Activated T-helper 1 cell treated with anti-CD3 and anti-CD28 coated beads, Interleukin-12 subunit alpha, Interleukin-12 subunit beta, Interleukin-2, Interleukin-4 antibody, amounts not matched to agents 30 ng/mL and 10 ng/mL and 1 ng/mL, durations not matched to agents 14 hours and 24 hours and 36 hours (primary cell): Measurements from ENCODE around the gene SMYD3. TPM values are rescaled to one million over a fixed set of nuclear protein-coding genes. Genes with fewer than 3 reads are reported as not detected.

Experiments used
- DNase-seq: peaks from one replicate; pipeline ENCODE4 v3.0.0; 2021; ENCODE audit warnings: low spot score
- H3K27ac Mint-ChIP-seq: one replicate; pipeline ENCODE4 v1.8.0; 2021; ENCODE audit warnings: mild to moderate bottlenecking, mixed read lengths
- H3K27me3 Mint-ChIP-seq: one replicate; pipeline ENCODE4 v1.8.0; 2022; ENCODE audit warnings: mild to moderate bottlenecking, moderate library complexity, mixed read lengths; ENCODE audit not compliant: insufficient read depth
- H3K36me3 Mint-ChIP-seq: one replicate; pipeline ENCODE4 v1.8.0; 2021; ENCODE audit warnings: low read depth, mixed read lengths
- H3K4me1 Mint-ChIP-seq: one replicate; pipeline ENCODE4 v1.8.0; 2021; ENCODE audit warnings: low read depth, mixed read lengths
- H3K4me3 Mint-ChIP-seq: one replicate; pipeline ENCODE4 v1.8.0; 2021; ENCODE audit warnings: mild to moderate bottlenecking, moderate library complexity, mixed read lengths
- H3K9me3 Mint-ChIP-seq: one replicate; pipeline ENCODE4 v1.8.0; 2021; ENCODE audit warnings: mixed read lengths
- intact Hi-C: fragments of 100-400 bp; cut with micrococcal nuclease; formaldehyde crosslinking; loops from one replicate; pipeline ENCODE4 v1.15.1; 2024
- total RNA-seq: library from RNA; stranded (reverse); gene quantifications from 2 replicates; pipeline ENCODE4 v1.2.3, GENCODE V29; 2022

Gene SMYD3
- total RNA-seq, 1 donor from 2014 or later = 21.7 TPM

DNA sequence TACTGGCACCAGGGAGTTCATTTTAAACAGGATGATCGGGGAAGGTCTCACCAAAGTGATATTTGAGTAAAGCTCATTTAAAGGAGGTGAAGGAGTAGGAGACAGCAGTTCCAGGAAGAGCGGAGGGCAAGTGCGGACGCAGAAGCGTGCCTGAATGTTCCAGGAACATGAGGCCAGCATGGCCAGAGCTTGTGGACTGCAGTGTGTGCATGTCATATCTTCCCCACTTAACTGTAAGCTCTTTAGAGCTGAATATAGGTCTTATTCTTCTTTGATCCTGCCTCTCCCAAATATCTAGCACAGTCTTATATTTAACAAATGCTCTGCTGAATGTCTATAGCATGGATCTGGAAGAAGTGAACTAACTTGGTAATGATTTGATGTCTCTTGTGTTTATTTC lies 639.3 kb downstream of the SMYD3 start:
- DNase-seq = no peak
- Mint-ChIP-seq H3K27ac (no peak overlapping the region), H3K4me1 (no peaks in the 10 kb centered on the region), H3K9me3 (no peaks in the 10 kb centered on the region), H3K36me3 (no peaks in the 10 kb centered on the region), H3K4me3 (no peak overlapping the region), H3K27me3 (no peaks in the 10 kb centered on the region)
- intact Hi-C loops = no loop called here

DNA sequence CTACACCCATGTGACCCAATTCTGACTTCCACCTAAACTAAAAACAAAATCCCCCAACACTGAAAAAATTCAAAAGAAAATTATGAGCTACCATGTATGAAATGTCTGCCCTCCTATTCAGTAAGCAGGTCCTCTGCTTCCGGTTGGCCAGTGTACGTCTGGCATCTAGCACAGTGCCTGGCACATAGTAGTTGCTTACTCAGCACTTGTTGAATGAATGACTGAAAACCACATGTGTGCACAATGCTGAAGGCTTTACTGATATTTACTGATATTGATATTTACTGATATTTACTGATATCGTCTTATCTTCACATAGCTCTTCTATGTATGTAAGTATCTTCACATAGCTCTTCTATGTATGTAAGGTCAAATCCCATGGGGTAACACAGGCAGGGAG lies 642.2 kb downstream of the SMYD3 start:
- no peaks in the 10 kb centered on the region for H3K36me3 Mint-ChIP-seq
- H3K4me1 Mint-ChIP-seq = no peaks in the 10 kb centered on the region
- H3K9me3 Mint-ChIP-seq = no peaks in the 10 kb centered on the region
- no peak overlapping the region for H3K4me3 Mint-ChIP-seq
- H3K27me3 Mint-ChIP-seq = no peaks in the 10 kb centered on the region
- no peak overlapping the region for H3K27ac Mint-ChIP-seq
- no peak for DNase-seq
- intact Hi-C loops = no loop called here

GRCh38 chr1:245863566-245864184 lies 643.4 kb downstream of the SMYD3 start:
- intact Hi-C loops = no loop called here
- H3K36me3 Mint-ChIP-seq = no peaks in the 10 kb centered on the region
- no peak overlapping the region for H3K27ac Mint-ChIP-seq
- no peak for DNase-seq
- no peaks in the 10 kb centered on the region for H3K27me3 Mint-ChIP-seq
- H3K4me3 Mint-ChIP-seq = no peak overlapping the region
- no peaks in the 10 kb centered on the region for H3K9me3 Mint-ChIP-seq
- no peaks in the 10 kb centered on the region for H3K4me1 Mint-ChIP-seq

DNA sequence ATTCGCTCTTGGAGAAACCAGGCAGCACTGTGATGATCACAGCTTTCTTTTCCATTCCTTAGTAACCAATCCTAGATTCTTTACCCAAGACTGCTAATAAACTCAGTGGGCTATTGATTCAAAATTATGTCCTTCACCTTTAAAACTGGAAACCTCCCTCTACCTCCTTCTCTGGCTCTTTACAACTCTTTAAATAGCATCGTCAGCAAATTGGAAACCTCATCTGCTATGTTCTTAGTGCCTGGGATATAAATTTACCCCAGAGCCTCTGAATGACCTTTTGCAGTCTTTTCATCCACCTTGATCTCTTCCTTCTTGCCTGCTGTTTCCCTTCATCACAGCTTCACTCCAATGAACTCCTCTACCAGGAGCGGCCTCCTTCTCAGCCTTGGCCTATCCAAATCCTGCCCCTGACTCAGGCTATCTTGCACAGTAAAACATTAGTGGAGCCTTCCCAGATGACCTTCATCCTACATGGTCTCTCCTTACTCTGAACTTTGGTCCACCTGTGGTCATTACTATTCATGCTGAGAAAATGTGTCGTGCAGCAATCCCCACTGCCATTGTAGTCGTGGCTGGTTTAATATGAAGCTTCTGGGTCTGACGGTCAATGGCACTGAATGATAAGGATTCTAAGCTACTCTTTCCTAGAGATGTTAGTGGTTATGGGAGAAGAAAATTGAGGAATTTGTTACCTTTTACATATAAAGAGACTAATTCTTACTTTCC lies 644.1 kb downstream of the SMYD3 start:
- no peaks in the 10 kb centered on the region for H3K9me3 Mint-ChIP-seq
- no peak overlapping the region for H3K4me3 Mint-ChIP-seq
- no peaks in the 10 kb centered on the region for H3K4me1 Mint-ChIP-seq
- intact Hi-C loops = no loop called here
- no peak for DNase-seq
- no peak overlapping the region for H3K27ac Mint-ChIP-seq
- no peaks in the 10 kb centered on the region for H3K27me3 Mint-ChIP-seq
- no peaks in the 10 kb centered on the region for H3K36me3 Mint-ChIP-seq

GRCh38 chr1:245860657-245861544 lies 646.2 kb downstream of the SMYD3 start:
- no peaks in the 10 kb centered on the region for H3K4me1 Mint-ChIP-seq
- DNase-seq = no peak
- no peaks in the 10 kb centered on the region for H3K27me3 Mint-ChIP-seq
- intact Hi-C loops = no loop called here
- H3K4me3 Mint-ChIP-seq = no peak overlapping the region
- no peaks in the 10 kb centered on the region for H3K36me3 Mint-ChIP-seq
- H3K9me3 Mint-ChIP-seq = no peaks in the 10 kb centered on the region
- H3K27ac Mint-ChIP-seq = no peak overlapping the region

- intact Hi-C loops = loop anchor here (1.0 kb wide), 1 partner anchor 144 kb away; no protein-coding TSS in a partner anchor
- H3K27me3 Mint-ChIP-seq = no peaks in the 10 kb centered on the region
- H3K27ac Mint-ChIP-seq = no peak overlapping the region
- no peak overlapping the region for H3K4me3 Mint-ChIP-seq
- no peaks in the 10 kb centered on the region for H3K36me3 Mint-ChIP-seq
- no peak for DNase-seq
- H3K4me1 Mint-ChIP-seq = no peaks in the 10 kb centered on the region
- no peaks in the 10 kb centered on the region for H3K9me3 Mint-ChIP-seq
Measured at GRCh38 chr1:245859493-245860114, 647.5 kb downstream of the SMYD3 start.

- Mint-ChIP-seq H3K4me3 (no peak overlapping the region), H3K4me1 (no peaks in the 10 kb centered on the region), H3K27me3 (no peaks in the 10 kb centered on the region), H3K27ac (no peak overlapping the region), H3K9me3 (no peaks in the 10 kb centered on the region), H3K36me3 (no peaks in the 10 kb centered on the region)
- intact Hi-C loops = loop anchor here (1.0 kb wide), 1 partner anchor 144 kb away; no protein-coding TSS in a partner anchor
- DNase-seq = no peak
Measured at GRCh38 chr1:245858722-245859492, 648.2 kb downstream of the SMYD3 start.

DNA sequence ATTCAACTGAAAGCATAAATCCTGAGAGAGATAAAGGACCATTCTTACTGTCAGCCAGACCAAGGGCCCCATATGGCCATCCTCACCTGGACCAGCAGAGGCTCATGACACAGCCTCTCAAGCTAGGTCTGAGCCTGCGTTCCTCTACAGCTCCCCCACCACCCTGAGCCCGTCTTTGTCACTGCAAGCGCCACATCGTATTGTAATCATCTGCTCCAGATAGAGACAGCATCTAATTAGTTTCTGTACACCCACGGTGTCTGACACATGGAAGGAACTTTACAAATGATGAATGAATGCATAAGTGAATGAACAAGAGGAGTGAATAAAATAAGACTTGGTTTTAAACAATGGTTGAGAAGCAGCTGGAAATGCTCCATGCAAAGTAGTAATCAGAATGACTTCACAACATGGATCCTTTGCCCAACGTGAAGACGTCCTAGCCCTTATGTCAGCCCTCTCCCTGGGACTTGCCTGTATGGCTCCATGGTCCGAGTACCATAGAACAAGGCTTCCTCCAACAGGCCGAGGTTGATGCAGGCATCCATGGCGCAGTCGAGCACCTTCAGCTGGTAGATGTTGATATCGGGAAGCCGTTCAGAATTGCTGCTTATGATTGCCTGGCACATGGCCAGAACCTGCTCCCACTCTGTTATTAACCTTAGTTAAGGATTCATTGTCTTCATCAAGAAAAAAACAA lies 648.9 kb downstream of the SMYD3 start:
- Mint-ChIP-seq H3K27ac (no peak overlapping the region), H3K27me3 (no peaks in the 10 kb centered on the region), H3K4me1 (no peaks in the 10 kb centered on the region), H3K36me3 (no peaks in the 10 kb centered on the region), H3K9me3 (no peaks in the 10 kb centered on the region), H3K4me3 (no peak overlapping the region)
- no peak for DNase-seq
- intact Hi-C loops = no loop called here

GRCh38 chr1:245856944-245857531 lies 650.0 kb downstream of the SMYD3 start:
- intact Hi-C loops = no loop called here
- Mint-ChIP-seq H3K36me3 (no peaks in the 10 kb centered on the region), H3K9me3 (no peaks in the 10 kb centered on the region), H3K27me3 (no peaks in the 10 kb centered on the region), H3K4me3 (no peak overlapping the region), H3K4me1 (no peaks in the 10 kb centered on the region), H3K27ac (no peak overlapping the region)
- DNase-seq = no peak

DNA sequence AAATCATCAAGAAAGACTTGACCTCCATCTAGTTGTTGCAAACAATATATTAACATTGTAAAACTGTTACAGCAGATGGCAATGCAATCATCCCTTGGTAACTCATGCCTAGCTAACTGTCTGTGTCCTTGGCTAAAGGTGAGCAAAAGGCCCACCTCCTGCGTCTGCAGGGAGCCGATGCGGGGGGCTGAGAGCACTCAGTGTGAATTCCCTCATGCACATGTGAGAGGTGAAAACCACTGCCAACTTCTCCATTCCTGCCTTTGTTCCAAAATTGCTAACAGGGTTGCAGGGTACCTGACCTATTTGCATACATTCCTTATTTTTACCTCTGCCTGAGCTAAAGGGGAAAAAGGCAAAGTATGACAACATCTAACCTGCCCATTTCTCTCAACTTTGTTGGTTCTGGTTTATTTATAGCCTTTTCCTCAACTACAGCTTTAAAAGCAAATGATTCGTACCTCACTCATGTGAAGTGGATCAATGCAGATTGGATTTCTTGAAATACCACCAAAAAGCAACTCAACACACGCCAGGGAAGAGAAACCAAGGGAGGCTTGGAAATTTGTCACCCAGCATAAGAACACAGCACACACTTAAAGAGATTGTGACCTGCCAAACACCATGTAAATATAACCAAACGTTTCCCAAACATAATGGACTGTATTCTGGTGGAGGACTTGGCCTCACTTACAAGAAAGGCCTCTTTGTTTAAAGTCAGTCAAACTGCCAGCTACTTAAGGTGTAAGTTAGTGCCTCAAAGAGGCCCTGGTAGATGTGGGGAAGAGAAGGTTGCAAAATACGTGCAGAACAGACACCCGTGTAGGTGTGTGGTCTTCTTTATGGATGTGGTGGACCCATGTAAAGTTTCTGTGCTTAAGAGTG lies 651.0 kb downstream of the SMYD3 start:
- Mint-ChIP-seq H3K36me3 (no peaks in the 10 kb centered on the region), H3K9me3 (no peaks in the 10 kb centered on the region), H3K4me1 (no peaks in the 10 kb centered on the region), H3K4me3 (no peak overlapping the region), H3K27ac (no peak overlapping the region), H3K27me3 (no peaks in the 10 kb centered on the region)
- intact Hi-C loops = no loop called here
- no peak for DNase-seq

DNA sequence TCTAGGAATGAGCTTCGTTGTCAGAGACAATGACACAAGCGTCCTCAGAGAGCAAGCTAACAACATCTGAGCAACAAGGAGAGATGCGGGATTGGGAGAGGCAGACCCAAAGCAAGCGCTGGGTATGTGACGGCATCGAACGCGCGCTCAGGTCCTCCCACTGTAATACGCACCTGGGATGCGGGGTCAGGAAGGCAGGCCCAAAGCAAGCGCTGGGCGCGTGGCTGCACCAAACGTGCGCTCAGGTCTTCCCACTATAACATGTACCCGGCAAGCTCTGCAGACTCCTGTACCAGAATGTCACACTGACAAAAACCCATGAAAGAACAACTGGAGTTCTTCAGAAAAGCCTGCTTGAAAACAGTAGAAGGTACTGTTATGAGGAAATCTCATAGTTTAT lies 653.8 kb downstream of the SMYD3 start:
- H3K9me3 Mint-ChIP-seq = no peaks in the 10 kb centered on the region
- DNase-seq = no peak
- no peaks in the 10 kb centered on the region for H3K27me3 Mint-ChIP-seq
- H3K4me1 Mint-ChIP-seq = no peaks in the 10 kb centered on the region
- H3K36me3 Mint-ChIP-seq = no peaks in the 10 kb centered on the region
- no peak overlapping the region for H3K27ac Mint-ChIP-seq
- intact Hi-C loops = no loop called here
- H3K4me3 Mint-ChIP-seq = no peak overlapping the region
